OCI-LY7 (cell line): Measurements from ENCODE around the gene GYPA.

ENCODE experiments used
- CTCF ChIP-seq: fragments of 200-600 bp; sonication (generic); conservative IDR thresholded peaks from 2 replicates; pipeline ENCODE4 v1.5.1; 2014; ENCODE audit warnings: mild to moderate bottlenecking, antibody characterized with exemption, low read length, moderate library complexity, mixed read lengths
- EZH2phosphoT487 ChIP-seq: fragments of 200-600 bp; sonication (generic); IDR thresholded peaks from 2 replicates; pipeline ENCODE4 v1.6.1; 2018; ENCODE audit warnings: low read depth, borderline replicate concordance, mild to moderate bottlenecking, mixed run types, antibody characterized with exemption, low read length, moderate library complexity, mixed read lengths

- TF ChIP-seq CTCF: no peak
- no peak for TF ChIP-seq EZH2phosphoT487
These were observed 975 bp upstream of the GYPA start for GRCh38 chr4:144141493-144141892.
